D721Med (cell line): Measurements from ENCODE around the gene LUZP2.

Experiments used
- DNase-seq: peaks from one replicate; pipeline ENCODE4 v3.0.0; 2011; ENCODE audit warnings: low spot score; ENCODE audit not compliant: insufficient read length
- FAIRE-seq: peaks from 2 replicates; lab custom pipeline; 2011; peaks lifted over from hg19 to GRCh38; lab: Jason Lieb, UNC
- TF ChIP-seq, protein P1 (sequence below): IDR thresholded peaks from 2 replicates; pipeline ENCODE4 v1.5.1; 2012; ENCODE audit warnings: mild to moderate bottlenecking, control low read depth; ENCODE audit not compliant: insufficient read depth; ENCODE audit errors: missing control alignments

LUZP2 gene

DNA sequence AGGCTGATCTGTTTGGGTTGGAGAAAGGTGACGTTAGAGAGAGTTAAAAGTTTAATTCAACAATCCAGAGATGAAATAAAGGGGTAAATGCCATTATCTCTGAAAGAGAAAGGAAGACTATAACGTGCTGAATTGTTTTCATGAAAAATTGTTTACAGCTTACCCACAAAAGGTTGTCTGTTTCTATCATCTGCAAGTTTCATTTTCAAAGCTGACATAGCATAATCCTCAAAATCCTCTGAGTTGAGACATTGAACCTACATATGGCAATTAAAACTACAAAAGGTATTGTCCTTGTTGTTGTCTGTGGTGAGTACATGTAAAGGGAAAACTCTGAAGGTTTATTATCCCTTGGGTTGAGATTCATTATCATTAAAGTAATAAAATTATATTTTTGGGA is 569.9 kb downstream of the LUZP2 start:
- FAIRE-seq (no peak), DNase-seq (no peak)
- TF ChIP-seq, protein P1, sequence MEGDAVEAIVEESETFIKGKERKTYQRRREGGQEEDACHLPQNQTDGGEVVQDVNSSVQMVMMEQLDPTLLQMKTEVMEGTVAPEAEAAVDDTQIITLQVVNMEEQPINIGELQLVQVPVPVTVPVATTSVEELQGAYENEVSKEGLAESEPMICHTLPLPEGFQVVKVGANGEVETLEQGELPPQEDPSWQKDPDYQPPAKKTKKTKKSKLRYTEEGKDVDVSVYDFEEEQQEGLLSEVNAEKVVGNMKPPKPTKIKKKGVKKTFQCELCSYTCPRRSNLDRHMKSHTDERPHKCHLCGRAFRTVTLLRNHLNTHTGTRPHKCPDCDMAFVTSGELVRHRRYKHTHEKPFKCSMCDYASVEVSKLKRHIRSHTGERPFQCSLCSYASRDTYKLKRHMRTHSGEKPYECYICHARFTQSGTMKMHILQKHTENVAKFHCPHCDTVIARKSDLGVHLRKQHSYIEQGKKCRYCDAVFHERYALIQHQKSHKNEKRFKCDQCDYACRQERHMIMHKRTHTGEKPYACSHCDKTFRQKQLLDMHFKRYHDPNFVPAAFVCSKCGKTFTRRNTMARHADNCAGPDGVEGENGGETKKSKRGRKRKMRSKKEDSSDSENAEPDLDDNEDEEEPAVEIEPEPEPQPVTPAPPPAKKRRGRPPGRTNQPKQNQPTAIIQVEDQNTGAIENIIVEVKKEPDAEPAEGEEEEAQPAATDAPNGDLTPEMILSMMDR: no peak

GRCh38 chr11:25068451-25068850 is 571.6 kb downstream of the LUZP2 start:
- FAIRE-seq (no peak), DNase-seq (no peak)
- TF ChIP-seq, protein P1: no peak

GRCh38 chr11:25094085-25094802 is 597.4 kb downstream of the LUZP2 start:
- FAIRE-seq: no peak
- no peak for DNase-seq
- TF ChIP-seq, protein P1: no peak

DNA sequence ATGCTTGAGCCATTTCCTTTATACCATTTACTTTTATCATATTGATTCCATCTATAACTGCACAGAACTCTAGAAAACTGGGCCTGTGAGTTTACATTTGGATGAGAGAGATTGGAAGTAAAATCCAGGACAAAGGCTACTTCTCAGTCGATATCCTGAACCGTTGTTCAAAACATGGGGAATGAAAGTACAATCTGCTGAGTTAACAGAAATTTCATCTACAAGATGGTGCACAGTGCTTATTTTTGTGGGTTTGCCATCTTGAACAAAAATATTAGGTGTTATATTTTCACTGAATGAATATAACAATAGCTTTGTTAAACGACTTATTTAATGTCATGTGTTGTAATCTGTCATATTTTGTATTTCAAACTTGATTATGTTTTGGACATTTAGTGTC is 622.6 kb downstream of the LUZP2 start:
- no peak for FAIRE-seq
- TF ChIP-seq, protein P1: no peak
- DNase-seq: no peak
